Panc1 (cell line): Measurements from ENCODE around the gene COQ2. TPM values are rescaled to one million over a fixed set of nuclear protein-coding genes. Genes with fewer than 3 reads are reported as not detected.
"Not testable (repeated sequence)": the region's sequence is repeated elsewhere in the genome, so short reads cannot be mapped to it uniquely, and the experiment has no call there.

Experiments used
- ATAC-seq: fragments of 200-7000 bp; cut with Tn5 transposase; 2 replicates; pipeline ENCODE4 v1.9.1; 2020; ENCODE audit warnings: mild to moderate bottlenecking, moderate library complexity
- BruUV-seq: library from RNA; stranded (reverse); fragments of 400-500 nt; replicated peaks from 2 replicates; lab custom pipeline; 2021; lab: Mats Ljungman, UMichigan
- CTCF ChIA-PET: fragments of 300-600 bp; sonication (Branson Sonifier 250); formaldehyde crosslinking; loops from one replicate; lab custom pipeline; 2022; ENCODE audit warnings: antibody characterized with exemption; lab: Charles Lee
- POLR2A ChIA-PET: fragments of 300-600 bp; sonication (Branson Sonifier 250); formaldehyde crosslinking; loops from one replicate; lab custom pipeline; 2022; ENCODE audit warnings: antibody characterized with exemption; lab: Charles Lee
- DNase-seq: peaks from one replicate; pipeline ENCODE4 v3.0.0-alpha.2; 2010; ENCODE audit warnings: low read depth, low spot score
- H3K27ac ChIP-seq: 2 replicates; pipeline ENCODE4 v1.5.1; 2011; ENCODE audit warnings: mild to moderate bottlenecking, low read length, inconsistent platforms
- H3K27me3 ChIP-seq: fragments of 200-500 bp; sonication (Bioruptor generic); 2 replicates; pipeline ENCODE4 v1.6.0; 2014; ENCODE audit warnings: low read length, inconsistent platforms; ENCODE audit not compliant: control insufficient read depth, insufficient read depth
- H3K36me3 ChIP-seq: fragments of 200-500 bp; sonication (Bioruptor generic); 2 replicates; pipeline ENCODE4 v1.5.1; 2014; ENCODE audit warnings: inconsistent platforms, mild to moderate bottlenecking, low read length, moderate library complexity; ENCODE audit not compliant: control insufficient read depth, insufficient read depth
- H3K4me1 ChIP-seq: 2 replicates; pipeline ENCODE4 v1.5.1; 2011; ENCODE audit warnings: inconsistent platforms, mild to moderate bottlenecking, low read length, moderate library complexity; ENCODE audit not compliant: control insufficient read depth, insufficient read depth
- H3K4me3 ChIP-seq, 2 experiments: 2 replicates each; pipeline ENCODE4 v1.5.1; 2011 to 2012; ENCODE audit warnings: low read depth in 2 of 2, low read length in 2 of 2, mild to moderate bottlenecking in 2 of 2, inconsistent platforms in 1 of 2, moderate library complexity in 1 of 2
- H3K9me3 ChIP-seq: fragments of 200-500 bp; sonication (Bioruptor generic); 2 replicates; pipeline ENCODE4 v1.5.1; 2014; ENCODE audit warnings: low read depth, mild to moderate bottlenecking, inconsistent platforms, low read length, moderate library complexity; ENCODE audit not compliant: control insufficient read depth, insufficient read depth
- POLR2AphosphoS5 ChIP-seq: IDR thresholded peaks from 2 replicates; pipeline ENCODE4 v1.6.1; 2012; ENCODE audit warnings: mild to moderate bottlenecking, low read depth, low read length, moderate library complexity
- SIN3A ChIP-seq: IDR thresholded peaks from 2 replicates; pipeline ENCODE4 v1.6.1; 2012; ENCODE audit warnings: low read depth, mild to moderate bottlenecking, low read length, moderate library complexity, borderline replicate concordance; ENCODE audit not compliant: insufficient read depth
- TCF7L2 ChIP-seq: IDR thresholded peaks from 2 replicates; pipeline ENCODE4 v1.6.1; 2011; ENCODE audit warnings: mild to moderate bottlenecking, low read depth, low read length, inconsistent platforms
- in situ Hi-C: cut with HindIII; loops from 2 replicates; pipeline ENCODE4 v1.10.0; 2016; ENCODE audit warnings: low sequenced_read_pairs, low pct_unique_long_range_greater_than_20kb
- intact Hi-C: fragments of 100-400 bp; cut with micrococcal nuclease; formaldehyde crosslinking; loops from one replicate; pipeline ENCODE4 v1.10.0; 2022; ENCODE audit not compliant: unreplicated experiment
- total RNA-seq: library from RNA; stranded (reverse); gene quantifications from one replicate; pipeline ENCODE4 v1.2.1, GENCODE V29; 2021; ENCODE audit not compliant: unreplicated experiment
- TF ChIP-seq, protein P1 (sequence below): fragments of 450-650 bp; IDR thresholded peaks from 2 replicates; pipeline ENCODE4 v1.5.1; 2017; ENCODE audit warnings: mild to moderate bottlenecking
- TF ChIP-seq, protein P2 (sequence below), 2 experiments: IDR thresholded peaks; 2 replicates each; pipeline ENCODE4 v1.6.1; 2011 to 2012; ENCODE audit warnings: low read depth in 2 of 2, control low read depth in 1 of 2, low read length in 1 of 2, mild to moderate bottlenecking in 1 of 2, moderate library complexity in 1 of 2; ENCODE audit not compliant: insufficient read depth in 1 of 2

Gene COQ2
- total RNA-seq, 1 experiment from 2014 or later: 28.1 TPM

DNA sequence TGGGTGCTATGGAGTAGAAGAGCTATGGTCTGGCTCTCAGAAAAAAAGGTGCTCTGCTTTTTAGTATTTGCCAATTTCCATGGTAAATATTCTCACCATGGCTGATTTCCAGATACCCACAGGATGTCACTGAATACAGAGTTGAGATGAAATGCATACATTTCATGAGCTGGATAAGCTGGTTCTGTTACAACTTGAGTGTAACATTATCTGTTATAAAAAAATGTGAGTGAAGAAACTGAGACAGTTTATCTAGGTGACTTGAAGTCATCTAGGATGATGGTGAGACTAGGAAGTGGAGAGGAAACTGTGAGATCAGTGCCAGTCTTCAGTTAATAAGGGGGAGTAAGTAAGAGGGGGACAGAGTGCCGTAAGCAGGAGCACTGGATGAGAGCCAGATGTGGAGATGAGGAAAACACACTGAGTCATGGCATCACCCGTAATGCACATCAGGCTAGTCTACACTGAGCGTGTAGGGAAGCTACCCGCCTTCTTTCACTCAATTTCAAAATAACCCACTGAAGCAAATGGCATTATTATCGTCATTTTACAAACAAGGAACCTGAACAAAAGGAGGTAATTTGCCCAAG lies 45.0 kb upstream of the COQ2 start:
- intact Hi-C loops: no loop called here
- DNase-seq (no peak), ATAC-seq (no peak)
- no peaks in the 10 kb centered on the region for H3K36me3 ChIP-seq
- no TSS peak for BruUV-seq
- ChIA-PET POLR2A (no interaction called here), CTCF (no interaction called here)
- H3K9me3 ChIP-seq: no peaks in the 10 kb centered on the region
- no peak overlapping the region for H3K27ac ChIP-seq
- in situ Hi-C loops: no loop called here
- no peaks in the 10 kb centered on the region for H3K27me3 ChIP-seq
- peaks cover 3% of the 10 kb centered on the region; the same call in 1 of the 2 replicates for H3K4me1 ChIP-seq
- H3K4me3 ChIP-seq: no peak overlapping the region
- TF ChIP-seq POLR2AphosphoS5: no peak

DNA sequence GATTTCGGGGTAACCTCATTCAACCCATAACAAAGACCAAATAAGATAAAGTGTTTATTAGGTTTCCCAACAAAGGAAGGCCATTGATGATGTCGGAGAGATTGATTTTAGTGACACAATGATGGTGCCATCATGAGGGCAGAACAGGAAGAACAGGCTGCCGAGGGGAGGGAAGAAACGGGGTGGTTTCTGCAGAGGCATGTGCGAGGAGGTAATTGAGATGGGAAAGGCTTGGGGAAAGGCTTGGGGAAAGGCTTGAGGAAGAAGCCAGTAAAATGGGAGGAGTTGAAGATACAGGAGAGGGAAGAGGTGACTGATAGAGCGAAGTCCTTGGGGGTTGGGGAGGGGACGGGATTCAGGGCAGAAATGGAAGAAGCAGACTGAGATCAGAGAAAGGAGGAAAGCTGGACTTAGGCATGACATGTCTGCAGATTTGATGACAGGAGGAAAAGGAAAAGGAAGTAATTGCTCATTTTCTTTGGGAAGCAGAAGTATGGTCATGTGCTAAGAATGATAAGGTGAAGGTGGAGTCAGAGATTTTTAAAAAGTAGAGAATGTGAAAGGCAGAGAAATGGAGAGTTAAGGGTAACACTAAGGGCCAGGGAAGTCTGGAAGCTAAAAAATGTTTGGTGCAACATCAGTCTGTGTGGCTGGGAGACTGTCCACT lies 44.1 kb upstream of the COQ2 start:
- POLR2A ChIA-PET: no interaction called here
- ATAC-seq (no peak), DNase-seq (no peak)
- Histone ChIP-seq H3K9me3 (no peaks in the 10 kb centered on the region), H3K27ac (no peak overlapping the region), H3K4me3 (no peak overlapping the region), H3K36me3 (no peaks in the 10 kb centered on the region), H3K4me1 (no peaks in the 10 kb centered on the region), H3K27me3 (no peaks in the 10 kb centered on the region)
- no peak for TF ChIP-seq SIN3A
- TF ChIP-seq, protein P1, sequence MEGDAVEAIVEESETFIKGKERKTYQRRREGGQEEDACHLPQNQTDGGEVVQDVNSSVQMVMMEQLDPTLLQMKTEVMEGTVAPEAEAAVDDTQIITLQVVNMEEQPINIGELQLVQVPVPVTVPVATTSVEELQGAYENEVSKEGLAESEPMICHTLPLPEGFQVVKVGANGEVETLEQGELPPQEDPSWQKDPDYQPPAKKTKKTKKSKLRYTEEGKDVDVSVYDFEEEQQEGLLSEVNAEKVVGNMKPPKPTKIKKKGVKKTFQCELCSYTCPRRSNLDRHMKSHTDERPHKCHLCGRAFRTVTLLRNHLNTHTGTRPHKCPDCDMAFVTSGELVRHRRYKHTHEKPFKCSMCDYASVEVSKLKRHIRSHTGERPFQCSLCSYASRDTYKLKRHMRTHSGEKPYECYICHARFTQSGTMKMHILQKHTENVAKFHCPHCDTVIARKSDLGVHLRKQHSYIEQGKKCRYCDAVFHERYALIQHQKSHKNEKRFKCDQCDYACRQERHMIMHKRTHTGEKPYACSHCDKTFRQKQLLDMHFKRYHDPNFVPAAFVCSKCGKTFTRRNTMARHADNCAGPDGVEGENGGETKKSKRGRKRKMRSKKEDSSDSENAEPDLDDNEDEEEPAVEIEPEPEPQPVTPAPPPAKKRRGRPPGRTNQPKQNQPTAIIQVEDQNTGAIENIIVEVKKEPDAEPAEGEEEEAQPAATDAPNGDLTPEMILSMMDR: peak; percentile 27; the same call in 1 of the 2 replicates
- CTCF ChIA-PET: no interaction called here
- in situ Hi-C loops: no loop called here
- no TSS peak for BruUV-seq
- intact Hi-C loops: no loop called here

DNA sequence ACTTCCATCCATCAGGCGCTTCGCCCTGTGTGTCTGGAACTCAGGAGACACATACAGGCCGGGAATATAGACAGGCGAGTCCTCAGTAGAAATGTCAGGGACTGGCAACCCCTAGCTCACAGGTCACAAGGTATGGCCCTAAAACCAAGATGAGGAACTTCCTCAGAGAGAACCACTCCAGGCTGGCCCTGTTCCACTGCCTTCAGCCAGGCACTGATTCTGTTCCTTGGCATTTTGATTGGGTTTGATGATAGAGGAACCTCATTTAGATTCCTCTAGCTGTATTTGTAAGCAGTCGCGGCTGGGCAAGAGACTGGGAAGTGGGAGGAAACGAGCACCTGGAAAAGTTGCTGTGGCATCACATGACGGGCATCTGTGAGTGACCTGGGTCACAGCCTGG lies 41.9 kb upstream of the COQ2 start:
- no peaks in the 10 kb centered on the region for H3K4me1 ChIP-seq
- no peak overlapping the region for H3K27ac ChIP-seq
- no TSS peak for BruUV-seq
- ChIA-PET CTCF (no interaction called here), POLR2A (no interaction called here)
- no peaks in the 10 kb centered on the region for H3K9me3 ChIP-seq
- intact Hi-C loops: no loop called here
- H3K36me3 ChIP-seq: no peaks in the 10 kb centered on the region
- ATAC-seq (no peak), DNase-seq (no peak)
- in situ Hi-C loops: no loop called here
- TF ChIP-seq SIN3A: no peak
- TF ChIP-seq, protein P2, sequence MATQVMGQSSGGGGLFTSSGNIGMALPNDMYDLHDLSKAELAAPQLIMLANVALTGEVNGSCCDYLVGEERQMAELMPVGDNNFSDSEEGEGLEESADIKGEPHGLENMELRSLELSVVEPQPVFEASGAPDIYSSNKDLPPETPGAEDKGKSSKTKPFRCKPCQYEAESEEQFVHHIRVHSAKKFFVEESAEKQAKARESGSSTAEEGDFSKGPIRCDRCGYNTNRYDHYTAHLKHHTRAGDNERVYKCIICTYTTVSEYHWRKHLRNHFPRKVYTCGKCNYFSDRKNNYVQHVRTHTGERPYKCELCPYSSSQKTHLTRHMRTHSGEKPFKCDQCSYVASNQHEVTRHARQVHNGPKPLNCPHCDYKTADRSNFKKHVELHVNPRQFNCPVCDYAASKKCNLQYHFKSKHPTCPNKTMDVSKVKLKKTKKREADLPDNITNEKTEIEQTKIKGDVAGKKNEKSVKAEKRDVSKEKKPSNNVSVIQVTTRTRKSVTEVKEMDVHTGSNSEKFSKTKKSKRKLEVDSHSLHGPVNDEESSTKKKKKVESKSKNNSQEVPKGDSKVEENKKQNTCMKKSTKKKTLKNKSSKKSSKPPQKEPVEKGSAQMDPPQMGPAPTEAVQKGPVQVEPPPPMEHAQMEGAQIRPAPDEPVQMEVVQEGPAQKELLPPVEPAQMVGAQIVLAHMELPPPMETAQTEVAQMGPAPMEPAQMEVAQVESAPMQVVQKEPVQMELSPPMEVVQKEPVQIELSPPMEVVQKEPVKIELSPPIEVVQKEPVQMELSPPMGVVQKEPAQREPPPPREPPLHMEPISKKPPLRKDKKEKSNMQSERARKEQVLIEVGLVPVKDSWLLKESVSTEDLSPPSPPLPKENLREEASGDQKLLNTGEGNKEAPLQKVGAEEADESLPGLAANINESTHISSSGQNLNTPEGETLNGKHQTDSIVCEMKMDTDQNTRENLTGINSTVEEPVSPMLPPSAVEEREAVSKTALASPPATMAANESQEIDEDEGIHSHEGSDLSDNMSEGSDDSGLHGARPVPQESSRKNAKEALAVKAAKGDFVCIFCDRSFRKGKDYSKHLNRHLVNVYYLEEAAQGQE (IDR thresholded peaks at IDR 0.05; ENCODE audit: insufficient read depth in 1 of 2, low read depth in 2 of 2, low read length in 1 of 2): no peak
- no peak for TF ChIP-seq POLR2AphosphoS5
- TF ChIP-seq TCF7L2: no peak
- TF ChIP-seq, protein P1: no peak
- H3K27me3 ChIP-seq: no peaks in the 10 kb centered on the region
- H3K4me3 ChIP-seq: no peak overlapping the region

DNA sequence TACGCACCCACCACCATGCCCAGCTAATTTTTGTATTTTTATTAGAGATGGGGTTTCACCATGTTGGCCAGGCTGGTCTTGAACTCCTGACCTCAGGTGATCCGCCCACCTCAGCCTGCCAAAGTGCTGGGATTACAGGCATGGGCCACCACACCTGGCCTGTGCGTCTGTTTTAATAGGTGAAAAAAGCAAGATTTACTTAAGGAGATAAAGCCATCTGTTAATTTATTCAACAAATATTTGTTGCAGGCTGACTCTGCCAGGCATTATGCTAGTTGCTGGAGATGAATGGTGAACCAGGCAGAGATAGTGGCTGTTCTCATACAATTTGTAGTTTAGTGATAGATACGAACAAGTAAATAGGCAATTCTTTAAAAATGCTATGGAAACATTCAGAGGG lies 40.7 kb upstream of the COQ2 start:
- H3K4me1 ChIP-seq, H3K9me3 ChIP-seq, H3K4me3 ChIP-seq, ATAC-seq, BruUV-seq, H3K27me3 ChIP-seq, in situ Hi-C loops, H3K27ac ChIP-seq, DNase-seq, POLR2A ChIA-PET, CTCF ChIA-PET, H3K36me3 ChIP-seq, intact Hi-C loops: not testable (repeated sequence)
